ENCODE data around the gene DDX3Y. TPM values are rescaled to one million over a fixed set of nuclear protein-coding genes. Genes with fewer than 3 reads are reported as not detected.
A peak's percentile ranks its signal among the peaks of the same experiment; 100 is the strongest.

DDX3Y gene
- total RNA-seq: 10 to 100 TPM in 1 of 2 donors, not detected in 1; 35.4 TPM
- long read RNA-seq: 0 reads

DNA sequence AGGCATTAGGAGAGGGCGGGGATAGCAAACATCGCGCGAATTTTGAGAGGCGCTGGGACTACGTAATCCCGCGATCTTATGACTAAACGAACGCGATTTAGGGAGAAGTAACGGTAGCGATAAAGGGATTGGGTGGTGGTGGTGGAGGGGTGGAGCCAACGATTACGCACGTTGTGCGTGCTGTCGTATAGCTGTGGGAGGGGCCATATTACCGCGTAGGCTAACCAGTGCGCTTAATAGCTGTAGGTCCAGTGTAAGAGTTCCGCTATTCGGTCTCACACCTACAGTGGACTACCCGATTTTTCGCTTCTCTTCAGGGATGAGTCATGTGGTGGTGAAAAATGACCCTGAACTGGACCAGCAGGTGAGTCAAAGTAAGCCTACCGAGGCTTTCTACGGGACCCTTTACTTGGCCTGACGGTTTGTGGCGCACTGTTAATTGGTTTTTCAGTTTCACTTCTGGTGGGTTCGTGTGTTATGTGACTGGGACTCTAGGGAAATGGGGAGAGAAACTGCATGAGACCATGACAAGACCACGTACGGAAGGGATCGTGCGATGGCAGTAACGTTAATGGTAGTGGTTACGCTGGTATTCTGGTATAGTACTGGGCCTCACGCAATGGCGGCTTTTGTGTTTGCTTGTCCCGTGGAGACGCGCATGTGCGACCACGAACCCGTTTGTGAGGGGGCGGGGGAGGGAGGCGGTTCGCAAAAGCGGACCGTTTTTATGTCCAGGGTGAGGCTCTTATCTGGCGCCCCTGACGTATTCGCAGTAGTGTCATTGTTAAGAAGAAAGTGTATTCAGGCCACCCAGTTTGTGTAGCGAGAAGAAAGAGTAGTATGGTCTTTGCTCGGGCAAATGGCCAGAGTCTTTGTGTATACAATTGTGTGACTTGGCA lies at the start of gene DDX3Y:
Gene DDX3Y, plus strand, starts transcription at position 251 of the 899 bp plus-strand sequence. Its CDS starts 69 bp downstream, at position 320.
- intact Hi-C loops (cut with DNase I): no loop called here
- no peak for DNase-seq
- ATAC-seq: peak in 1 of 2 donors; percentile 99

- DNase-seq: no peak
- no peak for ATAC-seq
- intact Hi-C loops (cut with DNase I): no loop called here
These were observed 48.8 kb upstream of the DDX3Y start for GRCh38 chrY:12855791-12856275.

DNA sequence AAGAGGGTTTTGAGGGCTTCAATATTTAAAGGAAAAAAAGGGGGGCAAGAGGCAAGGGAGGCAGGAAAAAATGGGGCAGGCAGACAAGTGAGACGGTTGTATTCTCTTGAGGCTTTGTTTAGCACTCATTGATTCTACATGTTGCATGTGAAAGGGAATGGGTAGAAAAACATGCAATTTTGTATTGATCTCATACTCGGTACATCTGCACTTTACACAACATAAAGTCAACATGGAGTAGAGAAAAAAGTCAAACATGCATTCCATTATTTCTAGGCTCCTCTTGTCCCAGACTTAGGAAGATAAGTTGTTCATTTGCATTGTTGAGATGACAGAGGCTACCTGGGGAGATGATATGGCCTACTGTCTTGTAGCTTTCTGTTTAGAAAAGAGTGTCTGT lies 36.7 kb upstream of the DDX3Y start:
- no peak for ATAC-seq
- intact Hi-C loops (cut with DNase I): no loop called here

DNA sequence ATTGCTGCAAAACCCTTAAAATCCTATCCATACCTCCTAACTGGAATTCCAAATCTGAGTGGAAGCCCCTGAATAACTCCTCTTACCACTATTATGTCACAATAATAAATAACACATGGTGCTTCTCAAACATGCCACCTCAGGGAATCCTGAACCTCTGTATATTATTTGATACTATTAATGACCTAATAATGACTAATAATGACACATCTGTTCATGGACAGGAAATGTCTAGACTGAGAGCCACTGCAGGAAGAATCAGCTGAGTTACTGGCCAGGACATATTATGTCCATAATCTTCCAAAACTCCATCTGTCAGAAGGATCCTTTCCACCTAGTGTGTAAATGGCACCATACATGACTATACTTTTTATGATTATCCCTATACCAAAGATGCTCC lies 7.7 kb upstream of the DDX3Y start:
- no peak for ATAC-seq
- no peak for DNase-seq

More for the DNA sequence above, 36.7 kb upstream of the DDX3Y start:
- no peak for DNase-seq

DNA sequence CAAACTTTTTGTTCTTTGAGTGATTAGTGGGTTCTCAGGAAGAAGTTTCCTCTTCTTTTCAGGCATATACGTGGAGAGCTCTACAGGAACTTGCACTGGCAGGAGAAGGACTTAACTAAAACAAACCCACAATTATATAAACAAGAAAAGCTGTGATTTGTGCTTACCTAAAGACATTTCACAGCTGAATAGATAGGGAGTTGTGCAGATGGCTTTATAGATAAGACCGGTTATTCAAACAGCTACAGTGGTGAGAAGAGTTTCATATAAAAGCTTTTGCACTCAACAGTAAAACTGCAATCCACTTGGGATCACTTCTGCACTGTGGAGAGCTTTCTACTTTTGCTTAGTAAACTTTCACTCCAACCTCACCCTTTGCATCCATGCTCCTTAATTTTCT lies 6.1 kb upstream of the DDX3Y start:
- intact Hi-C loops (cut with DNase I): no loop called here
- ATAC-seq (no peak), DNase-seq (no peak)

More for the DNA sequence above, 7.7 kb upstream of the DDX3Y start:
- intact Hi-C loops (cut with DNase I): no loop called here

GRCh38 chrY:12905517-12905872 lies 827 bp downstream of the DDX3Y start:
- peak in 1 of 2 donors; percentile 93 for ATAC-seq
- no peak for DNase-seq
- intact Hi-C loops (cut with DNase I): no loop called here

DNA sequence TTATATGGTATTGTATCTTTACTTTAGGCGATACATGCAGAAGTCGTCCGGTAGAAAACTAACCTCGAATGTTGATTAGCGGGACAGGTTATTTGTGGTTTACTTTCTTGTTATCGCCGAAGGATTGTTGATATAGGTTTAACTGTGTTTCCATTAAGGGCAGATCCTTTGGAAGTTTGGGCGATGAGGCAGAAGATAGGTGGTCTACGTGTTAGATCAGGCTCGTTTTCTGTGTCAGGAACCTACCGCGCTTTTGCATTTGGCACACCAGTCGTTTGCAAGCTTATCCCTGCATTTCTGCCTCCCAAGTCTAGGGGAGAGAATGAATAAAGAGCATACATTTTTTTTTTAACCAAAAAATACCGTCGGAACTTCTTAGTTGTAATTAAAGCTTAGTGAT lies 1.2 kb downstream of the DDX3Y start:
- no peak for ATAC-seq
- intact Hi-C loops (cut with DNase I): no loop called here
- DNase-seq: no peak

GRCh38 chrY:12913541-12913940 lies 8.9 kb downstream of the DDX3Y start:
- ATAC-seq (no peak), DNase-seq (no peak)
- intact Hi-C loops (cut with DNase I): no loop called here

DNA sequence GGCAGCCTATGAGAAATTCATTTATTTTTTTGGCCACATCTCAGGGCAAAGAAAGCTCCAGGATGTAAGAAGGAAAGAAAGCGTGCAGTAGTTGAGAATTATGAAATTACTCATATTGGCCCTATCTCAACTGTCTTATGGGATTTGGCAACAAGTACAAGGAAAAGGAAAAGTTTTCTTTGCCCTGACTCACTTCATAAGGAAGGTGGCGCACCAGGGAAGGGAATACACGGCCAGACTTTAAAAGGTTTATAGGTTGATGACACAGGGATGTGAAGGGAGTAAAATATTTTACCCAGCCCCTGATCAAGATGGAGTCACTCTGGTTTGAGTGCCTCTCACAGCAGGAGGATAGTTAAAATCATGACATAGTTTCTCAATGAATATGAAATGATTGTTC lies 23.4 kb downstream of the DDX3Y start:
- DNase-seq (no peak), ATAC-seq (peak in 1 of 2 donors; percentile 49)
- intact Hi-C loops (cut with DNase I): no loop called here

DNA sequence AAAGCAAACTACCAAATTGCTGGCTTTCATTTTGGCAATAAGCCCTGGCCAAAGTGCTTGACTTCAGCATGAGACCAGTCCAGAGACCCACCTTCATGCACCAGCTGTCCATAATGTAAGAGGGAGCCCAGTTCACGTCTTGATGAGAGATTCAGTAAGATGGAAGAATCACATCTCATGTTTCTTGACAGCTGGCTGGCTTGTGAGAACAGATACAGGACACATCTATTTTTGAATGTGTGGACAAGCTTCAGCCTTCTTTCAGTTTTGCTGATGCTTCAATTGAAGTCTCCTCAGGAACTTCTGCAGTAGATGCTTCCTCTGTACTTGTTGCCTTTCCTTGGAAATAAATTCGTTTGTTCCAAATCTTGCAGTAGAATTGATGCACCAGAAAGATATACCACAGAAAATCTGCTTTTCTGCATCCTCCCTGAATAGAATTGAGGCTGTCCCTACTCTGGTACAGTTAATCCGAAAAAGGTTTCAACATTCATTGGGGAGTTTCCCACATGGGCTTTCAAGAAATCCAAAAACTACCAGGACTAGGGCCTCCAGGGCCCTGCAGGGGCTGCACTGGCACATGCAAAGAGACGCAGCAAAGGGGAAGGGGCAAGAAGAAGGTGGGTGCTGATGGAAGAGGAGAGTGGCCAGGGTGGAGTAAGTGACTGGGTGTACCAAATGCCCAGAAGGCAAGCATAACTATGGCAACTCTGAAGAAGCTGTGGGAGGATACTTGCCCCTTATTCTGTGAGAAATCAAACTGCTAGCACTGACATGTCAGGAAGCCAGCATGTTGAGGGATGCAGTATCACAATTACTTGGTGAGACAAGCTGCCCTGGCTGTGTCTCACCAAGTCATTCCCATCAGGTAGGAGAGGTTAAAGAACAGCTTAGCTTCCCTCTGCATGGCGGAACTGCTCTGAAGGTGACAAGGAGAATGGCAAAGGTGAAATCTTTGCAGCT lies 37.3 kb downstream of the DDX3Y start:
- no peak for ATAC-seq
- no peak for DNase-seq
- intact Hi-C loops (cut with DNase I): no loop called here

Other genes with a start within 250 kb of the DDX3Y start
- gene USP9Y, start 203.6 kb upstream of the DDX3Y start, total RNA-seq: 10 to 100 TPM in 1 of 2 donors, not detected in 1; 13.6 TPM